Naive thymus-derived CD4-positive, alpha-beta T cell (primary cell): Measurements from ENCODE around the gene ZNF660. TPM values are rescaled to one million over a fixed set of nuclear protein-coding genes. Genes with fewer than 3 reads are reported as not detected.
"Not testable (repeated sequence)": the region's sequence is repeated elsewhere in the genome, so short reads cannot be mapped to it uniquely, and the experiment has no call there.

Experiments used
- ATAC-seq: fragments of 150-1000 bp; cut with Tn5 transposase; 2 replicates; pipeline ENCODE4 v1.10.0; 2021; ENCODE audit warnings: mild to moderate bottlenecking, moderate library complexity
- CTCF ChIA-PET: fragments of 350-600 bp; sonication (Branson Sonifier 250); formaldehyde crosslinking; loops from one replicate; lab custom pipeline; 2021; ENCODE audit warnings: antibody characterized with exemption; lab: Charles Lee
- POLR2A ChIA-PET: fragments of 350-600 bp; sonication (Branson Sonifier 250); formaldehyde crosslinking; loops from one replicate; lab custom pipeline; 2021; ENCODE audit warnings: antibody characterized with exemption, inconsistent platforms; lab: Charles Lee
- DNase-seq, 9 donors: peaks; one replicate each; pipeline versions ENCODE4 v3.0.0 to v3.0.0-alpha.2; 2020 to 2022; ENCODE audit warnings: mixed read lengths in 1 of 9
- H3K27ac ChIP-seq: one replicate; pipeline ENCODE4 v1.7.0; 2013; ENCODE audit warnings: mild to moderate bottlenecking, low read depth, low read length, moderate library complexity
- H3K27me3 ChIP-seq, 2 donors: one replicate each; pipeline ENCODE4 v1.7.0; 2013; ENCODE audit warnings: low read length in 2 of 2, mild to moderate bottlenecking in 2 of 2, moderate library complexity in 2 of 2; ENCODE audit not compliant: control insufficient read depth in 2 of 2, insufficient read depth in 2 of 2
- H3K36me3 ChIP-seq, 3 experiments: 1 replicate in 2 of 3; 2 replicates in 1 of 3; pipeline ENCODE4 v1.7.0; 2013; ENCODE audit warnings: low read length in 3 of 3, mild to moderate bottlenecking in 3 of 3, moderate library complexity in 1 of 3; ENCODE audit not compliant: insufficient read depth in 3 of 3, control insufficient read depth in 2 of 3
- H3K4me1 ChIP-seq, 2 donors: one replicate each; pipeline ENCODE4 v1.7.0; 2013; ENCODE audit warnings: low read length in 2 of 2, mild to moderate bottlenecking in 2 of 2, moderate library complexity in 1 of 2; ENCODE audit not compliant: control insufficient read depth in 2 of 2, insufficient read depth in 2 of 2
- H3K4me3 ChIP-seq: 2 replicates; pipeline ENCODE4 v1.7.0; 2013; ENCODE audit warnings: mild to moderate bottlenecking, low read length
- H3K9me3 ChIP-seq, 3 experiments: 1 replicate in 2 of 3; 2 replicates in 1 of 3; pipeline ENCODE4 v1.7.0; 2013; ENCODE audit warnings: low read length in 3 of 3; ENCODE audit not compliant: control insufficient read depth in 2 of 3
- H3K27ac Mint-ChIP-seq, 9 donors: one replicate each; pipeline ENCODE4 v1.8.0; 2020 to 2022; ENCODE audit warnings: mixed read lengths in 9 of 9, mild to moderate bottlenecking in 8 of 9, moderate library complexity in 5 of 9, inconsistent platforms in 2 of 9
- H3K27me3 Mint-ChIP-seq, 5 donors: one replicate each; pipeline ENCODE4 v1.8.0; 2021 to 2022; ENCODE audit warnings: mixed read lengths in 5 of 5, mild to moderate bottlenecking in 1 of 5
- H3K36me3 Mint-ChIP-seq, 5 donors: one replicate each; pipeline ENCODE4 v1.8.0; 2020 to 2022; ENCODE audit warnings: mixed read lengths in 5 of 5, mild to moderate bottlenecking in 3 of 5, inconsistent platforms in 1 of 5
- H3K4me1 Mint-ChIP-seq, 7 donors: one replicate each; pipeline ENCODE4 v1.8.0; 2020 to 2022; ENCODE audit warnings: mixed read lengths in 7 of 7, mild to moderate bottlenecking in 3 of 7, inconsistent platforms in 1 of 7
- H3K4me3 Mint-ChIP-seq, 10 donors: one replicate each; pipeline ENCODE4 v1.8.0; 2020 to 2022; ENCODE audit warnings: mild to moderate bottlenecking in 10 of 10, mixed read lengths in 10 of 10, moderate library complexity in 6 of 10, inconsistent platforms in 2 of 10
- H3K9me3 Mint-ChIP-seq, 11 donors: one replicate each; pipeline ENCODE4 v1.8.0; 2020 to 2022; ENCODE audit warnings: mixed read lengths in 11 of 11, mild to moderate bottlenecking in 4 of 11, inconsistent platforms in 1 of 11, moderate library complexity in 1 of 11
- intact Hi-C, 2 donors: fragments of 100-400 bp; cut with micrococcal nuclease; formaldehyde crosslinking; loops; one replicate each; pipeline ENCODE4 v1.15.1; 2023
- polyA plus RNA-seq, 2 donors: library from polyadenylated mRNA; unstranded; fragments of 300-500 nt; fragmentation: Illumina TruSeq; gene quantifications; one replicate each; pipeline ENCODE4 v1.2.3, GENCODE V29; 2021
- total RNA-seq, 6 experiments: library from RNA in 5 of 6; stranded (reverse) in 5 of 6; gene quantifications; 1 replicate in 5 of 6; 2 replicates in 1 of 6; pipeline ENCODE4 v1.2.3 and lab custom pipeline; 2021 to 2026

ZNF660 gene
- total RNA-seq (1 to 10 TPM in 1 of 5 experiments, under 1 TPM in 4; 0.02 to 1.7 (median 0.38) TPM), polyA plus RNA-seq (under 1 TPM in 1 of 2 donors, not detected in 1; 0.41 TPM), total RNA-seq (lab: John Stamatoyannopoulos, UW) (0.54 reads per million)

GRCh38 chr3:44584646-44585501 is at the start of gene ZNF660:
Gene ZNF660, plus strand, starts transcription at chr3:44584964. Its CDS starts 9,230 bp downstream, at chr3:44594194.
- ChIA-PET CTCF (no interaction called here), POLR2A (no interaction called here)
- peaks cover 0 to 12% (median 9%) of the 10 kb centered on the region in 7 donors for H3K4me1 Mint-ChIP-seq
- H3K27me3 Mint-ChIP-seq = peaks cover 18 to 77% (median 53%) of the 10 kb centered on the region in 5 donors
- H3K27me3 ChIP-seq = no peaks in the 10 kb centered on the region
- no peaks in the 10 kb centered on the region for H3K4me1 ChIP-seq
- DNase-seq (peak in 1 of 9 donors; percentile 4), ATAC-seq (peak; percentile 77)
- H3K27ac Mint-ChIP-seq = peak within 1 kb of the TSS in 1 of 9 donors; percentile 56
- intact Hi-C loops = no loop called here
- no peaks in the 10 kb centered on the region for H3K36me3 ChIP-seq
- H3K27ac ChIP-seq = no peak within 1 kb of the TSS
- H3K9me3 ChIP-seq = no peaks in the 10 kb centered on the region
- H3K9me3 Mint-ChIP-seq = peaks cover 5 to 58% (median 24%) of the 10 kb centered on the region in 11 donors
- peaks cover 4 to 34% (median 22%) of the 10 kb centered on the region in 5 donors for H3K36me3 Mint-ChIP-seq
- peak within 1 kb of the TSS in 9 of 10 donors; percentile 2 to 70 (median 52) for H3K4me3 Mint-ChIP-seq
- no peak within 1 kb of the TSS for H3K4me3 ChIP-seq

DNA sequence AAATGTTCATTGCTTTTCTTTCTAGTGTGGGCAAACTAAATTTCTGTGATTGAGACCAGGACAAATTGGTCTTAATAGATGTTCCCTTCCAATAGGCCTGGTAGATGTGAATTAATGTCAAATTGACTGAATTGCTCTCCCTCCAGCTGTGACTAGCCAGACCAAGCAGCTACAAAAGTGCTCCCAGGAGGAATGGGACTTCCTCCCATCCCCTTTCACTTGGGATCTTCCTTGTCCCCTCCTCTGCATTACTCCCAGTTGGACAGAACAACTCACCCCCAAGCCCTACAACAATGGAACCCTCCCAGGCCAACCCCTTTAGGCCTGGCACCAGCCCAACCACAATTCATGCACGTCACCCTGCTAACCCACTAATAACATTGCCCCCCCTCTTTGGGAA is 49.4 kb upstream of the ZNF660 start:
- intact Hi-C loops = loop anchor here (10.0 kb wide), 3 partner anchors 89 to 959 kb away; partner anchors contain the start of genes EXOSC7 (in 1 of the 2), ZDHHC3 (in 1 of the 2) and ZNF197 (in 1 of the 2)
- Mint-ChIP-seq H3K4me1 (peaks cover 0 to 2% (median 0%) of the 10 kb centered on the region in 7 donors), H3K27me3 (peaks cover 7 to 49% (median 46%) of the 10 kb centered on the region in 5 donors), H3K4me3 (no peak overlapping the region), H3K36me3 (no peaks in the 10 kb centered on the region), H3K27ac (no peak overlapping the region), H3K9me3 (peaks cover 0 to 5% (median 0%) of the 10 kb centered on the region in 11 donors)
- H3K27me3 ChIP-seq = no peaks in the 10 kb centered on the region
- no peak overlapping the region for H3K4me3 ChIP-seq
- H3K36me3 ChIP-seq = no peaks in the 10 kb centered on the region
- ChIA-PET POLR2A (no interaction called here), CTCF (interaction anchor here (3.3 kb wide), 1 partner anchor 378 kb away, joined by 32 read pairs; no protein-coding TSS in a partner anchor)
- H3K9me3 ChIP-seq = no peaks in the 10 kb centered on the region
- DNase-seq (no peak), ATAC-seq (no peak)
- no peak overlapping the region for H3K27ac ChIP-seq
- H3K4me1 ChIP-seq = no peaks in the 10 kb centered on the region

DNA sequence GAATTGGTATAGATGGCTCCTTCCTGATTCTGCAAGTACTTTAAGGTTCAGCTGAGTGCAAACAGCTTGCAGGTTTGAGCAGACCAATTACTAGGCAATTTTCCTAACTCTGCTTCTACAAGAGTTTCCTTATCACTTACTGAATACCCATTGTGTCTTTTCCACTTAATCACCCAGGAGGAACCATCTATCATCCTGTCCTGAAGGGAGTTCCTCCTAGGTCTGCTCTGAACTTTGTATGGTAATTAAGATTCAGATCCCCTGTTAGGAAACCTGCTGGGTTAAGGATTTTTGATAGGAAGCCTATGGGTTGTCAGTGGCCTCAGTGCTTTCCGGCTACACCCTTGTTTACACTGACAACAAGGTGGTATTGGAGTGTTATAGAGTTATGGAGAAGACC is 40.0 kb upstream of the ZNF660 start:
- H3K9me3 Mint-ChIP-seq, H3K27ac Mint-ChIP-seq, H3K4me3 ChIP-seq, intact Hi-C loops, H3K27me3 ChIP-seq, H3K36me3 ChIP-seq, H3K4me1 ChIP-seq, DNase-seq, ATAC-seq, H3K4me1 Mint-ChIP-seq, H3K4me3 Mint-ChIP-seq, POLR2A ChIA-PET, CTCF ChIA-PET, H3K36me3 Mint-ChIP-seq, H3K9me3 ChIP-seq, H3K27ac ChIP-seq: not testable (repeated sequence)
- H3K27me3 Mint-ChIP-seq = peaks cover 0 to 21% (median 15%) of the 10 kb centered on the region in 5 donors

DNA sequence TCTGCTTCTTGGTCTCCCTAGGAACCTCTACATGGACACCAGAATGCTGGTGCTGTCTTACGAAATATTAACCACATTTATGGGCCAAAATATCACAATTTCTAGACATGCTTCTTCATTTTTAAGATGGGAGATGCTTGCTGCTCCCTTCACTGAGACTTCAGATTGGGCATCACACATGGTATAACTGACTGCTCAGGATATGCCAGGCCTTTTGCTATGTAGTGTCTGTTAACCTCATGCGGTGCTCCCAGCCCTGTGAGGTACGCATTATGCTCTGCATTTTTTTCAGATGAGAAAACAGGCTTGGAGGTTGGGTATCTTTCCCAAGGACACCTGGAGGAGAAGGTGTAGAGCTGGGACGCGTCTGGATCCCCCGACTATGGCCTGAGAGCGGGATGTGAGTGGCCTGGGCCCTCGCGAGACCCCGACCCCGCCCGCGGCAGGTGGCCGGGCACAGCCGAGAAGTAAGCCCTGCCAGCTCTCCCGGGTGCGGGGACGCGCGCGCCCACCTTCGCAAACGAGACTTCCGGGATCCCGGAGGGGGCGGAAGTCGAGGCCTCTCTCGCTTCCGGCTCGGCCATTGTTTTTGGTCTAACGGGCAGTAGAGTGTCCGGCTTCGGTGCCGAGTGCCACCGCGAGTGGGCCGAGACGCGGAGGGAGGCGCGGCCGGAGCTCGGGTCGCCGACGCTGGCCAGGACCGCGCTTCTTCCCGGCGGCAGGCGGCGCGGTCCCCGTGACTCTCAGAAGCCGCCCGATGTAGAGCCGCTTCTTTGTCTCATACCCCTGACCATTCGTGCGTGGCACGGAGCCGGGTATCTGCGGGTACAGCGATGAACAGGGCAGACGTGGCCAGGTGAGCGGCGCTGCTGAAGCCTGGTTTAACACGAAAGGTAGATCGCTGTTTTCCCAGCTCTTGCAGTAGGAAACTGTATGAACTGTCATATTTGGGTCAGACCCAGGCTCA is 29.9 kb upstream of the ZNF660 start, which contains the start of gene ZKSCAN7:
TSS of gene ZKSCAN7 (plus strand) at position 568 of the 967 bp plus-strand sequence. CDS start 1,855 bp downstream, outside the sequence.
- Mint-ChIP-seq H3K36me3 (peaks cover 8 to 28% (median 22%) of the 10 kb centered on the region in 5 donors), H3K9me3 (peaks cover 0 to 27% (median 0%) of the 10 kb centered on the region in 11 donors), H3K27ac (peak within 1 kb of the TSS; percentile 6 to 94 (median 82)), H3K4me1 (peaks cover 10 to 34% (median 26%) of the 10 kb centered on the region in 7 donors), H3K4me3 (peak within 1 kb of the TSS; percentile 78 to 94 (median 91)), H3K27me3 (peaks cover 0 to 4% (median 1%) of the 10 kb centered on the region in 5 donors)
- intact Hi-C loops = loop anchor here (1.0 to 2.0 kb wide), 6 partner anchors 45 to 306 kb away; partner anchors contain the start of genes TMEM42 (in 2 of the 2), KIAA1143 (in 1 of the 2), KIF15 (in 1 of the 2) and ZNF197 (in 1 of the 2)
- Histone ChIP-seq H3K27me3 (no peaks in the 10 kb centered on the region), H3K4me3 (peak within 1 kb of the TSS; percentile 87), H3K27ac (peak within 1 kb of the TSS; percentile 47), H3K36me3 (no peaks in the 10 kb centered on the region), H3K9me3 (no peaks in the 10 kb centered on the region), H3K4me1 (peaks cover 9 to 14% of the 10 kb centered on the region in 2 donors)
- ChIA-PET CTCF (interaction anchor here (1.5 kb wide), 1 partner anchor 44 kb away, joined by 3 read pairs; no protein-coding TSS in a partner anchor), POLR2A (no interaction called here)
- ATAC-seq (peak; percentile 71), DNase-seq (peak; percentile 12 to 49 (median 42))

- H3K36me3 ChIP-seq = no peaks in the 10 kb centered on the region
- H3K4me1 ChIP-seq = peaks cover 9 to 14% of the 10 kb centered on the region in 2 donors
- H3K4me3 ChIP-seq = peak overlapping the region; percentile 87
- Mint-ChIP-seq H3K4me1 (peaks cover 10 to 35% (median 26%) of the 10 kb centered on the region in 7 donors), H3K4me3 (peak overlapping the region; percentile 78 to 94 (median 91)), H3K27ac (peak overlapping the region; percentile 6 to 94 (median 82)), H3K27me3 (peaks cover 0 to 4% (median 0%) of the 10 kb centered on the region in 5 donors), H3K9me3 (peaks cover 0 to 29% (median 0%) of the 10 kb centered on the region in 11 donors), H3K36me3 (peaks cover 8 to 30% (median 28%) of the 10 kb centered on the region in 5 donors)
- intact Hi-C loops = loop anchor here (1.0 to 2.0 kb wide), 6 partner anchors 45 to 306 kb away; partner anchors contain the start of genes TMEM42 (in 2 of the 2), KIAA1143 (in 1 of the 2), KIF15 (in 1 of the 2) and ZNF197 (in 1 of the 2)
- ATAC-seq (no peak), DNase-seq (peak in 3 of 9 donors; percentile 3 to 12 (median 8))
- H3K27ac ChIP-seq = peak overlapping the region; percentile 47
- H3K27me3 ChIP-seq = no peaks in the 10 kb centered on the region
- POLR2A ChIA-PET = no interaction called here
- CTCF ChIA-PET = no interaction called here
- no peaks in the 10 kb centered on the region for H3K9me3 ChIP-seq
Measured at GRCh38 chr3:44555723-44556122, 29.0 kb upstream of the ZNF660 start.
